ENCODE results near the gene LCK. TPM values are rescaled to one million over a fixed set of nuclear protein-coding genes. Genes with fewer than 3 reads are reported as not detected.

Gene LCK
- total RNA-seq, 1 donor from 2014 or later = 0.77 TPM

DNA sequence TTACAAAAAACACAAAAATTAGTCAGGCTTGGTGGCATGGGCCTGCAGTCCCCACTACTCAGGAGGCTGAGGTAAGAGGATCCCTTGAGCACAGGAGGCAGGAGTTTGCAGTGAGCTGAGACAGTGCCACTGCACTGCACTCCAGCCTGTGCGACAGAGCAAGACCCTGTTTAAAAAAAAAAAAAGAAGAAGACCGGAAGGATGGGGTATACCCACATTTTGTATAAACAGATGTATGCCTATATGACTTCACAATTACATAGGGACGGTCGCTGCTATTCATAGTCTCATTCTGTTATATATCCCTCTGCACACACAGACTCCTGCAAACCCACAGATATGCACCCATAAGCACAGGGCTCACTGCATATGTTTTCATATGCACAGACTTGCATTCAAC lies 12.7 kb downstream of the LCK start:
- H3K4me1 Mint-ChIP-seq (ENCODE audit: low read depth) = no peaks in the 10 kb centered on the region
- H3K27me3 Mint-ChIP-seq = no peaks in the 10 kb centered on the region
- H3K4me3 Mint-ChIP-seq (ENCODE audit: low read depth) = no peak overlapping the region
- no peaks in the 10 kb centered on the region for H3K9me3 Mint-ChIP-seq (ENCODE audit: low read depth)
- H3K36me3 Mint-ChIP-seq (ENCODE audit: insufficient read depth) = no peaks in the 10 kb centered on the region
- H3K27ac Mint-ChIP-seq = no peak overlapping the region
- DNase-seq (ENCODE audit: low spot score, unreplicated experiment) = no peak
- TF ChIP-seq, protein P1, sequence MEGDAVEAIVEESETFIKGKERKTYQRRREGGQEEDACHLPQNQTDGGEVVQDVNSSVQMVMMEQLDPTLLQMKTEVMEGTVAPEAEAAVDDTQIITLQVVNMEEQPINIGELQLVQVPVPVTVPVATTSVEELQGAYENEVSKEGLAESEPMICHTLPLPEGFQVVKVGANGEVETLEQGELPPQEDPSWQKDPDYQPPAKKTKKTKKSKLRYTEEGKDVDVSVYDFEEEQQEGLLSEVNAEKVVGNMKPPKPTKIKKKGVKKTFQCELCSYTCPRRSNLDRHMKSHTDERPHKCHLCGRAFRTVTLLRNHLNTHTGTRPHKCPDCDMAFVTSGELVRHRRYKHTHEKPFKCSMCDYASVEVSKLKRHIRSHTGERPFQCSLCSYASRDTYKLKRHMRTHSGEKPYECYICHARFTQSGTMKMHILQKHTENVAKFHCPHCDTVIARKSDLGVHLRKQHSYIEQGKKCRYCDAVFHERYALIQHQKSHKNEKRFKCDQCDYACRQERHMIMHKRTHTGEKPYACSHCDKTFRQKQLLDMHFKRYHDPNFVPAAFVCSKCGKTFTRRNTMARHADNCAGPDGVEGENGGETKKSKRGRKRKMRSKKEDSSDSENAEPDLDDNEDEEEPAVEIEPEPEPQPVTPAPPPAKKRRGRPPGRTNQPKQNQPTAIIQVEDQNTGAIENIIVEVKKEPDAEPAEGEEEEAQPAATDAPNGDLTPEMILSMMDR (IDR thresholded peaks at IDR 0.05; ENCODE audit: unreplicated experiment) = no peak

DNA sequence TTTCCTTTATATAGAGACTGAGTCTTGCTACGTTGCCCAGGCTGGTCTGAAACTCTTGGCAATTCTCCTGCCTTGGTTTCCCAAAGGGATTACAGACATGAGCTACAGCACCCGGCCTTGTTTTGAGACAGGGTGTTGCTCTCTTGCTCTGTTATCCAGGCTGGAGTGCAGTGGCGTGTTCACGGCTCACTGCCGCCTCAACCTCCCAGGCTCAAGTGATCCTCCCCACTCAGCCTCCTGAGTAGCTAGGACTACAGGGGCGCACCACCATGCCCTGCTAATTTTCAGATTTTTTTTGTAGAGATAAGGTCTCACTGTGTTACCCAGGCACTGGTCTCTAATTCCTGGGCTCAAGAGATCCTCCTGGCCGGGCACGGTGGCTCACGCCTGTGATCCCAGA lies 14.8 kb downstream of the LCK start:
- Mint-ChIP-seq H3K27ac (no peak overlapping the region), H3K36me3 (ENCODE audit: insufficient read depth) (no peaks in the 10 kb centered on the region), H3K4me1 (ENCODE audit: low read depth) (no peaks in the 10 kb centered on the region), H3K4me3 (ENCODE audit: low read depth) (no peak overlapping the region), H3K9me3 (ENCODE audit: low read depth) (no peaks in the 10 kb centered on the region), H3K27me3 (no peaks in the 10 kb centered on the region)
- DNase-seq (ENCODE audit: low spot score, unreplicated experiment) = no peak
- TF ChIP-seq, protein P1 (IDR thresholded peaks at IDR 0.05; ENCODE audit: unreplicated experiment) = no peak

DNA sequence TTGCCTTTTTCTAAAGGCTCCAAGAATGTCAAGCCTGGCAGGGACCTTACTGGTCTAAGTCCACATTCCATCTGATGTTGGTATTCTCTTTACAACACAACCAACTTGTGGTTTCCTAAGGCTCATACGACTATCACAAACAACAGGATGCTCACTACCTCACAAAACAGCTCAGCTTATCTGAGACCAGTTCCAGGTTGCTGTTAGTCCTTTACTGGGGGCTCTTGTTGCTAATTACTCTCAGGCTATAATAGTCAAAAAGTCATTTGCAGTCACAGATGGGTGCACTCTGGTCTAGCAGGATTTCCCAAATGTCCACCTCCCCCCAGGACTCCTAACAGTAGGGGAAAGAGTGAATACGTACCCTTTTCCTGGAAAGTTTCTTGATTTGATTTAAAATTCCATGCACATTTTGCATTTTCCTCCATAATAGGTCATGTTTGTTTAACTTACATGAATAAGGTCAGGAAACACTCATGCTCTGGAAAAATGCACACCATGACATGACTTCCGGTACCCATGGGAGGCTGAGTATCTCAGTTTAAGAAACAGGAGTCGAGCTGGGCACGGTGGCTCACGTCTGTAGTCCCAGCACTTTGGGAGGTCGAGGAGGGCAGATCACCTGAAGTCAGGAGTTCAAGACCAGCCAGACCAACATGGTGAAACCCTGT lies 16.0 kb downstream of the LCK start:
- TF ChIP-seq, protein P1 (IDR thresholded peaks at IDR 0.05; ENCODE audit: unreplicated experiment) = no peak
- Mint-ChIP-seq H3K4me3 (ENCODE audit: low read depth) (no peak overlapping the region), H3K27me3 (peaks cover 2% of the 10 kb centered on the region), H3K9me3 (ENCODE audit: low read depth) (no peaks in the 10 kb centered on the region), H3K4me1 (ENCODE audit: low read depth) (no peaks in the 10 kb centered on the region), H3K27ac (no peak overlapping the region), H3K36me3 (ENCODE audit: insufficient read depth) (no peaks in the 10 kb centered on the region)
- DNase-seq (ENCODE audit: low spot score, unreplicated experiment) = no peak

DNA sequence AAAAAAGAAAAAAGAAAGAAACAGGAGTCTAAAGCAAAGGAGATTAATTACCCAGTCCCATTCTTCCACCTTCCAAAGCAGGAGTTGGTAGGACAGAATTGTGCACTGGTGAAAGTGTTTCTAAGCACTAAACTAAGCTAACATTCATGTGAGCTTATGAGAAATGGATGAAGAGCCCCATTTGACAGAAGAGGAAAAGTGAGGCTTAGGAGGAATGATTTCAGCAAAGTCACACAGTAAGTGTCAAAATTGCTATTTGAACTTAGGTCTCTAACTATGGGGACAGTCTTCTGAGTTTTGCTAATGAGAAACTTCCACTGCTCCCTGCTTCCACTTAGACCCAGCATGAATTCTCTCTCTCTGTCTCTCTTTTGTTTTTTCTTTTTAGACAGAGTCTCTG lies 18.7 kb downstream of the LCK start:
- no peak overlapping the region for H3K27ac Mint-ChIP-seq

DNA sequence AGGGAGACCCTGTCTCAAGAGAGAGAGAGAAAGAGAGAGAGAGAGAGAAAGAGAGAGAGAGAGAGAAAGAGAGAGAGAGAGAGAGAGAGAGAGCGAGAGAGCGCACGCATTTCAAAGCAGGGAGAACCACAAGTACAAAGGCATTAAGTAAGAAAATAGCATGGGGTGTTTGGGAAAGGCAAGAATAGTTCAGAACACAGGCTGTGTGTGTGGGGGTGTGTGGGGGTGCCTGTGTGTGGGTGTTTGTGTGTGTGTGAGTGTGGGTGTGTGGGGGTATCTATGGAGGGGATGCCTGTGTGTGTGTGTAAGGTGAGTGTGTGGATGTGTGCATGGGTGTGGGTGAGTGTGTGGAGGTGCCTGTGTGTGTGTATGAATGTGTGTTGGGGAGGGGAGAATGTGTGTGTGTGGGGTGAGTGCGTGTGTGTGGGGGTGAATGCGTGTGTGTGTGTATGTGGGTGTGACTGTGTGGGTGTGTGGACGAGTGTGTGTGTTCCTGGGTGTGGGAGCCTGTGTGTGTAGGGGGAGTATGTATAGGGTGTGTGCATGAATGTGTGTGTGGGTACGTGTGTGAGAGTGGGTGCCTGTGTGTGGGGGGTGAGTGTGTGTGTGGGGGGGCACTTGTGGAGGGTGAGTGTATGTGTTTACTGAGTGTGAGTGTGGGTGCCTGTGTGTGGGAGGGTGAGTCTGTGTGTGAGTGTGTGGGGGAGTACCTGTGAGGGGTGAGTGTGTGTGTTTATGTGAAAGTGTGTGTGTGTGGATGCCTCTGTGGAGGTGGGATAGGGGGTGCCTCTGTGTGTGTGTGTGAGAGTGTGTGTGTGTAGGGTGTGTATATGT lies 21.7 kb downstream of the LCK start:
- Mint-ChIP-seq H3K36me3 (ENCODE audit: insufficient read depth) (no peaks in the 10 kb centered on the region), H3K4me3 (ENCODE audit: low read depth) (no peak overlapping the region), H3K27ac (no peak overlapping the region), H3K27me3 (peaks cover 9% of the 10 kb centered on the region), H3K9me3 (ENCODE audit: low read depth) (no peaks in the 10 kb centered on the region), H3K4me1 (ENCODE audit: low read depth) (peaks cover 9% of the 10 kb centered on the region)
- TF ChIP-seq, protein P1 (IDR thresholded peaks at IDR 0.05; ENCODE audit: unreplicated experiment) = no peak
- no peak for DNase-seq (ENCODE audit: low spot score, unreplicated experiment)

More for the DNA sequence above, 18.7 kb downstream of the LCK start:
- TF ChIP-seq, protein P1 (IDR thresholded peaks at IDR 0.05; ENCODE audit: unreplicated experiment) = no peak
- no peaks in the 10 kb centered on the region for H3K36me3 Mint-ChIP-seq (ENCODE audit: insufficient read depth)
- H3K4me3 Mint-ChIP-seq (ENCODE audit: low read depth) = no peak overlapping the region
- no peak for DNase-seq (ENCODE audit: low spot score, unreplicated experiment)
- H3K4me1 Mint-ChIP-seq (ENCODE audit: low read depth) = peaks cover 9% of the 10 kb centered on the region
- H3K27me3 Mint-ChIP-seq = peaks cover 3% of the 10 kb centered on the region
- H3K9me3 Mint-ChIP-seq (ENCODE audit: low read depth) = no peaks in the 10 kb centered on the region
